ENCODE results near the gene MAST4. TPM values are rescaled to one million over a fixed set of nuclear protein-coding genes. Genes with fewer than 3 reads are reported as not detected.

MAST4 gene
- total and polyA plus RNA-seq, 12 donors, result 29.6 to 93.3 (median 76.6) TPM

- intact Hi-C loops (cut with DNase I), result no loop called here
- no peaks in the 10 kb centered on the region for H3K27me3 ChIP-seq
- H3K27ac ChIP-seq, result peak overlapping the region in 7 of 10 donors; percentile 30 to 76 (median 50)
- H3K4me3 ChIP-seq, result no peak overlapping the region
- DNase-seq (peak; percentile 23 to 40), ATAC-seq (peak; percentile 69 to 94 (median 88))
- H3K36me3 ChIP-seq, result no peaks in the 10 kb centered on the region
- H3K4me1 ChIP-seq, result peaks cover 0 to 36% (median 19%) of the 10 kb centered on the region in 9 donors
- TF ChIP-seq CTCF (IDR thresholded peaks at IDR 0.05), result no peak
- WGBS, 2 donors, result 35 to 38% methylated on average over 6 of the region's 6 CpGs
- H3K9me3 ChIP-seq, result peaks cover 0 to 2% (median 0%) of the 10 kb centered on the region in 11 donors
Observed at GRCh38 chr5:66717455-66718373, 121.5 kb downstream of the MAST4 start.

- 67 to 71% methylated on average over 7 of the region's 7 CpGs for whole genome bisulfite sequencing, 2 donors
- peak overlapping the region in 7 of 10 donors; percentile 30 to 76 (median 50) for H3K27ac ChIP-seq
Observed at GRCh38 chr5:66718374-66719002, 122.3 kb downstream of the MAST4 start.

GRCh38 chr5:66720780-66721179 is 124.6 kb downstream of the MAST4 start:
- no peaks in the 10 kb centered on the region for H3K27me3 ChIP-seq
- peaks cover 0 to 36% (median 19%) of the 10 kb centered on the region in 9 donors for H3K4me1 ChIP-seq
- H3K4me3 ChIP-seq, result no peak overlapping the region
- H3K9me3 ChIP-seq, result no peaks in the 10 kb centered on the region
- H3K27ac ChIP-seq, result no peak overlapping the region
- WGBS, 2 donors, result 79 to 86% methylated on average over 5 of the region's 5 CpGs
- no peaks in the 10 kb centered on the region for H3K36me3 ChIP-seq
- intact Hi-C loops (cut with DNase I), result loop anchor here in 1 of 10 donors (10.0 kb wide), 1 partner anchor 116 kb away; no protein-coding TSS in a partner anchor
- no peak for TF ChIP-seq CTCF (IDR thresholded peaks at IDR 0.05)
- ATAC-seq, result no peak
- DNase-seq, result no peak

More at GRCh38 chr5:66718374-66719002, 122.3 kb downstream of the MAST4 start:
- Histone ChIP-seq H3K4me3 (no peak overlapping the region), H3K9me3 (no peaks in the 10 kb centered on the region), H3K27me3 (no peaks in the 10 kb centered on the region), H3K4me1 (peaks cover 0 to 36% (median 19%) of the 10 kb centered on the region in 9 donors), H3K36me3 (no peaks in the 10 kb centered on the region)
- intact Hi-C loops (cut with DNase I), result no loop called here
- DNase-seq (no peak), ATAC-seq (peak in 3 of 8 donors; percentile 19 to 47 (median 42))
- no peak for TF ChIP-seq CTCF (IDR thresholded peaks at IDR 0.05)

GRCh38 chr5:66722686-66723085 is 126.5 kb downstream of the MAST4 start:
- Histone ChIP-seq H3K27ac (no peak overlapping the region), H3K27me3 (no peaks in the 10 kb centered on the region), H3K4me1 (peaks cover 0 to 30% (median 14%) of the 10 kb centered on the region in 9 donors), H3K36me3 (no peaks in the 10 kb centered on the region), H3K9me3 (no peaks in the 10 kb centered on the region), H3K4me3 (no peak overlapping the region)
- intact Hi-C loops (cut with DNase I), result loop anchor here in 1 of 10 donors (10.0 kb wide), 1 partner anchor 118 kb away; no protein-coding TSS in a partner anchor
- no peak for TF ChIP-seq CTCF (IDR thresholded peaks at IDR 0.05)
- 55 to 63% methylated on average over 4 of the region's 4 CpGs for WGBS, 2 donors
- DNase-seq (no peak), ATAC-seq (no peak)
